ENCODE data around the gene LY6G6D. TPM values are rescaled to one million over a fixed set of nuclear protein-coding genes. Genes with fewer than 3 reads are reported as not detected.

The LY6G6D gene
- total RNA-seq, 1 experiment from 2014 or later, result not detected

DNA sequence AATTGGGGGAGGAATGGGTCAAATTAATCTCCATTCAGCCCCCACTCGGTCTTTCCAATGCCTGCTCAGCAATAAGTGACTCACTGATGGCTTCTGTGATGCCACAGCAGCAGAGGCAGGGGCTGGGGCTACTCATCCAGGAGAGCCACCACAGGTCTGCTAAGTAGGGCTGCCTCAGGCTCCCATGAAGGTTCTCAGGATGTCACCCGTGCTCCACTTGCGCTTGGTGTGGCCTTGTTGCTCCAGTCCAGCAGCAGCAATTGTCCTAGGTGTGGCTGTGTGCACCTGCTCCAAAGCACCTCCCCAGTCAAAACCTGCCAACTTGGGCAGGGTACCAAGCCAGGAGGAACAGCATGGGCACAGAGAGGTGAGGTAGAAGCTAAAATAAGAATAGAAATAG is 7.0 kb downstream of the LY6G6D start:
- no peak for DNase-seq
- Histone ChIP-seq H3K56ac (ENCODE audit: insufficient read length, low read depth, low read length) (no peak overlapping the region), H3K79me2 (ENCODE audit: insufficient read depth, low read length) (no peaks in the 10 kb centered on the region), H4K20me1 (ENCODE audit: control insufficient read depth, insufficient read depth, insufficient read length) (no peaks in the 10 kb centered on the region), H4K8ac (replicated peaks; ENCODE audit: insufficient read length, low read depth, low read length) (no peak overlapping the region), H3T11ph (ENCODE audit: low read length) (no peak overlapping the region), H3K27me3 (ENCODE audit: insufficient read depth, low read length) (no peaks in the 10 kb centered on the region), H2AFZ (ENCODE audit: low read length) (no peak overlapping the region), H3K9me3 (ENCODE audit: control insufficient read depth, low read depth, low read length) (no peaks in the 10 kb centered on the region), H3K4me2 (ENCODE audit: insufficient read depth, insufficient read length, low read length) (no peak overlapping the region), H3K23me2 (ENCODE audit: insufficient read length, low read depth, low read length, poor library complexity, severe bottlenecking) (no peaks in the 10 kb centered on the region), H3K79me1 (ENCODE audit: insufficient read depth, low read depth, low read length, poor library complexity, severe bottlenecking) (no peaks in the 10 kb centered on the region), H2BK120ac (ENCODE audit: low read depth, low read length, poor library complexity, severe bottlenecking) (no peak overlapping the region), H3K14ac (ENCODE audit: insufficient read depth, low read length) (no peak overlapping the region), H2BK15ac (ENCODE audit: low read depth, low read length) (no peak overlapping the region), H3K27ac (ENCODE audit: insufficient read length, low read depth, low read length) (no peak overlapping the region), H2BK20ac (ENCODE audit: low read depth, low read length, poor library complexity, severe bottlenecking) (no peak overlapping the region), H3K9ac (ENCODE audit: extremely low read depth, insufficient read length, low read length) (no peak overlapping the region), H3K23ac (ENCODE audit: insufficient read length, low read depth, low read length) (no peak overlapping the region), H4K5ac (ENCODE audit: insufficient read length, low read depth, low read length) (no peak overlapping the region), H3K4ac (ENCODE audit: low read depth, low read length) (no peak overlapping the region), H4K91ac (ENCODE audit: insufficient read length, low read depth, low read length) (no peak overlapping the region), H3K4me1 (ENCODE audit: insufficient read depth, low read length) (peaks cover 6% of the 10 kb centered on the region; the same call in 1 of the 2 replicates), H2BK12ac (ENCODE audit: insufficient read length, low read depth, low read length) (no peak overlapping the region), H2AK5ac (ENCODE audit: insufficient read length, low read length) (no peak overlapping the region), H2BK5ac (ENCODE audit: insufficient read length, low read length) (no peak overlapping the region), H3K18ac (ENCODE audit: insufficient read length, low read depth, low read length) (no peak overlapping the region)
- Mint-ChIP-seq H3K4me1 (peaks cover 18 to 22% of the 10 kb centered on the region in 2 experiments), H3K4me3 (no peak overlapping the region), H3K9me3 (no peaks in the 10 kb centered on the region), H3K36me3 (ENCODE audit: insufficient read depth in 1 of 3, low read depth in 3 of 3) (peaks cover 5 to 17% (median 17%) of the 10 kb centered on the region in 3 experiments; a peak in 6 of 7 replicates), H3K27ac (no peak overlapping the region), H3K27me3 (ENCODE audit: low read depth) (no peaks in the 10 kb centered on the region)
- WGBS (ENCODE audit: extremely low coverage, insufficient read length, low lambda C conversion rate), result no CpG with 5 or more reads among the region's 3 CpGs
- TF ChIP-seq, protein P1, sequence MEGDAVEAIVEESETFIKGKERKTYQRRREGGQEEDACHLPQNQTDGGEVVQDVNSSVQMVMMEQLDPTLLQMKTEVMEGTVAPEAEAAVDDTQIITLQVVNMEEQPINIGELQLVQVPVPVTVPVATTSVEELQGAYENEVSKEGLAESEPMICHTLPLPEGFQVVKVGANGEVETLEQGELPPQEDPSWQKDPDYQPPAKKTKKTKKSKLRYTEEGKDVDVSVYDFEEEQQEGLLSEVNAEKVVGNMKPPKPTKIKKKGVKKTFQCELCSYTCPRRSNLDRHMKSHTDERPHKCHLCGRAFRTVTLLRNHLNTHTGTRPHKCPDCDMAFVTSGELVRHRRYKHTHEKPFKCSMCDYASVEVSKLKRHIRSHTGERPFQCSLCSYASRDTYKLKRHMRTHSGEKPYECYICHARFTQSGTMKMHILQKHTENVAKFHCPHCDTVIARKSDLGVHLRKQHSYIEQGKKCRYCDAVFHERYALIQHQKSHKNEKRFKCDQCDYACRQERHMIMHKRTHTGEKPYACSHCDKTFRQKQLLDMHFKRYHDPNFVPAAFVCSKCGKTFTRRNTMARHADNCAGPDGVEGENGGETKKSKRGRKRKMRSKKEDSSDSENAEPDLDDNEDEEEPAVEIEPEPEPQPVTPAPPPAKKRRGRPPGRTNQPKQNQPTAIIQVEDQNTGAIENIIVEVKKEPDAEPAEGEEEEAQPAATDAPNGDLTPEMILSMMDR (conservative IDR thresholded peaks at IDR 0.05), result no peak
